HG03565 (cell line): ENCODE measurements around the gene ZDHHC14.
A peak's percentile ranks its signal among the peaks of the same experiment; 100 is the strongest.

Source experiments
- ATAC-seq: cut with Tn5 transposase; IDR thresholded peaks from one replicate; pipeline ENCODE4 v1.9.1; 2021; ENCODE audit warnings: mild to moderate bottlenecking, moderate library complexity; ENCODE audit not compliant: unreplicated experiment

The ZDHHC14 gene

GRCh38 chr6:157542414-157543160 lies 161.6 kb downstream of the ZDHHC14 start:
- no peak for ATAC-seq

DNA sequence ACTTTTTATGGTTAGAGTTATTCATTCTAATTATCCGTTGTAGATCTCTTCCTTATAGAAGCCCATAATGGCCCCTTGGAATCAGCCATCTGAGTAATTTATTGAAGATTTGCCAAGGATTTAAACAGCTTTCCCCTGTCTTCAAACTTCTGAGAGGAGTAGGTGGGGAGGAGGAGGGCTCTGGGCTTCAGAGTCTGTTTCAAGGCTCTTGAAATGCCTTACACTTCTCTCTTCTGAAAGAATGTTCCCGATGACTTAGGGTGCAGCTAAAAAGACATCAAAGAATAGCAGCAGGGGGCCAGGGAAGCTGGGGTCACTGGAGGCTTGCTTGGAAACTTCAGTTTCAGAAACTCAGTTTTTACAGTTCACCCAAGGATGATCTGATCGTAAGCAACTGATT lies 165.3 kb downstream of the ZDHHC14 start:
- no peak for ATAC-seq

DNA sequence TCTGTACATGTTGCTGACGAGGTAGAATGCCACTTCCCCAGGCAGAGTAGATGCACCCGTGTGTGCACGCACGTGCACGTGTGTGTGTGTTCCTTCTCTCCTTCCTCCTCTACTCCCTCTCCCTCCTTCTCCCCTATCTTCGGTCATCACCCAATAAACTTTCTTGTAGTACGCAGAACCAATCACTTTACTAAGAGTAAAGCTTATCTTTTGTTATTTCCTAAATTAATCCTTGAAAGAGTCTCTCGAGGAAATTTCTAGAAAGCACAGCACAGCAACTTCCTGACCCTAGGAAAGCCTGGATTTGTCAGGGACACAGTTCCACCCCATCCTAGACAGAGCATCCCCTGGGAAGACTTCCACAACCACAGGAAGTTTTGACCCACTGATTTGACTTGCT lies 166.1 kb downstream of the ZDHHC14 start:
- no peak for ATAC-seq

DNA sequence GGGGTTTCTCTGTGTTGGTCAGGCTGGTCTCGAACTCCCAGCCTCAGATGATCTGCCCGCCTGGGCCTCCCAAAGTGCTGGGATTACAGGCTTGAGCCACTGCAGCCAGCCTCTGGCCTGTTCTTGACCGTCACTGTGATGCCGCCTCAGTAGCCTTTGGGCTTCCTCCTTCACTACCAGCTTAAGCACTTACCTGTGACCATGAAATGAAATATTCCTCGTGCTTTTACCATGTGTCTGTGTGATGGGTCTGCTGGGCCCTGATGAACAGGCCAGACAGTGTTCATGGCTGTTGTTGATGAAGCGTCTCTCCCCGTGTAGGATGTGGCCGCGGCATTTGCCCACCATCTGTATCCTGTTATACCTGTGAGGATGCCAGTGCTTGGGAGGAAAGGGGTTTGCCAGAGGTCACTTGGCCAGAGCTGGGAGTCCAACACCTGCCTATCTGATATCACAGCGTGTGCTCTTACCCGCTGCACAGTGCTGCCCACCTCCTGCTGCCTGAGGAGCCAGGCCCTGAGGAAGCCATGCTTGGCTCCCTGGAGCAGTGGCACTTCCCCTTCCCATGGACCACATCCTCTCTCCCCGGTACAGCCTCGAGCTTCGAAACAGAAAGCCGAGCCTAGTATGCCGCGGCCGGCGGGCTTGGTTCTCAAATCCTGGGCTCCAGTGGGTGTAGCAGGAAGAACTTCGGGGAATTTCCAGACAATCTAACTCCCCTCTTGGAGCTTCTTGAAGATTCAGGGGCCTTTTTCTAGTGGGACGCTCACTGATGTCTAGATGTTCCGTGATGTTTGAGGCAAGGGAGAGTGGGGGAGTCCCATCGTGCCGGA lies 167.9 kb downstream of the ZDHHC14 start:
- no peak for ATAC-seq

DNA sequence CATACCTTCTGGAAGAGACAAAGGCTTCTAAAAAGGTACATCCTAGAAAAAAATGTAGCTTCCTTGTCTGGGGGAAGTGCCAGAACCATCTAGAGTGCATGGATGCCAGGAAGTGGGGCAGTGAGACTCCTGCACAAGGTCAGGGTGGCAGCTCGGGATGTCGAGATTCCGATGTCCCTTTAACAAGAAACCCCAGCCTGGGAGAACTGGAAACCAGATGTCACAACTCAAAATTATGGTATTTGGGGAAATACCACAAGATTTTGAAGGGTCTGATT lies 168.4 kb downstream of the ZDHHC14 start:
- ATAC-seq: no peak

GRCh38 chr6:157550114-157550989 lies 169.4 kb downstream of the ZDHHC14 start:
- no peak for ATAC-seq

- no peak for ATAC-seq
These were observed 170.2 kb downstream of the ZDHHC14 start for GRCh38 chr6:157551041-157551832.

- ATAC-seq: no peak
These were observed 171.2 kb downstream of the ZDHHC14 start for GRCh38 chr6:157552081-157552747.

DNA sequence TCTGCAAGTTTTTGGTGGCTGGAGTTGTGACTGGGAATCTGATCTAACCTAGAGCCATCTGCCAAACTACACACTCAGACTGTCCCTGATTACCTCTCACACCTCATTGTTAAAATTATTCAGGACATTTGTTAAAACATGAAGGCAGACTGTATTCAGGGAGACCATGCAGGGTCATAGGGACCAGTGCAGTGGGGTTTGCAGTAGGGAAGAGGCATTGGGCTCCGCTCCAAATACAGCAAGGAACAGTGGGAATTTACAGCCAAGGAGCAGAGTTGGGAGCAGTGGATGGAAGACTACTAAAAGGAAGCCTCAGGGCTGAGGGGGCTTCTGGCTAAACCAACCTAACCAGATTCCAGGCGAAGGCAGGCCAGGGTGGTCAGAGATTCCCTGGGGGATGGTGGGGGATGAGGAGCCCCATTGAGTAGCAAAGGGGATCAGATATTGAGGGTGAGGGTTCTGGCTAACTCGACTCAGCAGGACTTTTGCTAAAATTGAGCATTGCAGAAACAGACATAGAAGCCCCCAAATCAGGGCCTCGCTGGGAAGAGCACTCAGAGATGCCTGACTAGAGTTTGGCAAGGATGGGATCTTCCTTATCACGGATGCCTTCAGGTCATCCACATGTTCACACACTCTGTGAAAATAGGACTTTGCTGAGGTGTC lies 172.0 kb downstream of the ZDHHC14 start:
- no peak for ATAC-seq

GRCh38 chr6:157554747-157555146 lies 173.8 kb downstream of the ZDHHC14 start:
- no peak for ATAC-seq

- no peak for ATAC-seq
These were observed 174.6 kb downstream of the ZDHHC14 start for GRCh38 chr6:157555455-157556143.

- no peak for ATAC-seq
These were observed 175.2 kb downstream of the ZDHHC14 start for GRCh38 chr6:157556144-157556645.

- ATAC-seq: no peak
These were observed 175.9 kb downstream of the ZDHHC14 start for GRCh38 chr6:157556671-157557430.

DNA sequence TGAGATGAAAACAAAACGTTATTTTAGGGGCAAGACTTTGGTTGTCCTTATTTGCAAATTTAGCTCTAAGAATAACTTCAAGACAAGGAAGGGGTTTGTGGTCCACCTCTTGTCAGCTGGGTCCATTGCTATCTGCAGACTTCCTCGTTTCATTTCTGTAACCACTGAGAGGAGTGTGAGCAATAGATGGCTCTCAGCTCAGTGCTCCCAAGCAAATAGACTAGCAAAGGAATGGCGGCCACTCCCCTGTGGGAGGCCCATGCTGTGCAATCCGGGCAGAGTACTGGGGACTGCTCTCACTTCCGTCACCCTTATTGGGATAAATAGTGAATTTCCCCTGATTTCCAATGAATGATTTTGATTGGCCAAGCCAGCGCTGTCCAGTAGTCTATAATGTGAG lies 176.6 kb downstream of the ZDHHC14 start:
- peak; percentile 45 for ATAC-seq

- no peak for ATAC-seq
These were observed 177.1 kb downstream of the ZDHHC14 start for GRCh38 chr6:157558049-157558448.

DNA sequence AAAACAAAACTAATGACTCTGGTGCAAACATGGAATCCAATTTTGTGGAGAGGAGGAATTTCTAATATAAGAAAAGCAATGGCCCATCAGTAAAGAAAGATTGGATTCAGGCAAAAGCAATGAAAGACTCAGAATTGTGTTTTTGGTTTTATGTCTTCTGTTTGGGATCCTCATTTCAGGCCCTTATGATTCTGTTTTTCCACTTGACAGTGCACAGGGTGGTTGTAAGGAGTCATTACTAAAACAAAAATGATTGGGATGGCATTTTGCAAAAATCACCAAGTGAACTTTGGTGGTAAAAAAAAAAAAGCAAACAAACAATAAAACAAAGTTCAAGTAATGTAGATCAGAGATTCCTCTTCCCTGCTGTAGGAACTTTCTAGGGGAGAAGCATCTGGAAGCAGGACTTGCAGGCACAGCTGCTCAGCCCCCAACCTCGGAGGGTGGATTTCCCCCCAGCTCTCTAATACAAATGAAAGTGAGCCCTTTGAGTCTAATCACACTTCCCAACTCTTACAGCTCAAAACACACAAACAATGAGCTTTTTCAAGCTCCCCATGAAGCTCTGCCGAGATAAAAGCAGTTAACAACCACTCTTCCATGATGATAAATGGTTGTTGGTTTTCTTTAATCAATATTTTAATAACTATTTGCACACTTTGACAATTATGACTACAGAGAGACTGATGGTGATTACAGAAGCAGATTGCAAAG lies 177.7 kb downstream of the ZDHHC14 start:
- ATAC-seq: no peak

DNA sequence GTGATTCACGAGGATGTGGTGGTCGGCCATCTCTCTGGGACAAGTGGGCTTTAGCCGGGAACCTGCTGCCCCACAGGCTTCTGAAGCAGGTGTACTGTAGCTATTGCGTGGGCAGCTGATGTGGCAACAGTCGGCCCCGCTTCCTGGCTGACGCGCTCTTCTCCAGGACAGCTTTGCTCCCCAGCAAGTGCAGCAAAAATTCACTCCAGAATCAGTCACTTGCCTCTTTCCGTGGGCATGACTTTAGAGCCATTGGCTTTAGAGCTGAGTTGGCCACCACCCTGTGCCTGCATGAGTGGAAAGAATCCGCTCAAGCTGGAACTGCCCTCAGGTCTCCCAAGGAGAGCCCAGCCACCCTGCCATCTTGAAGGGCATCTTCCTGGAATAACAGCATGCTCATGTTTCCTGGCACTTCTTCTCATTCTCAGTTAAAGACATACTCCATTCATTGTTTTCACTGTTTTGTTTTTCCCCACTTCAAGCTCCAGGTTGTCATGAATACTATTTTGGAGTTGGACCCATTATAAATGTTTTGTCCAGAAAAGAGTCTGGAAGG lies 178.3 kb downstream of the ZDHHC14 start:
- ATAC-seq: no peak
